Thyroid gland (tissue), 4 donors: ENCODE results near the gene TARS2.

ENCODE experiments used
- POLR2A ChIP-seq, 2 donors: fragments of 450-650 bp; IDR thresholded peaks; one replicate each; pipeline ENCODE4 v1.6.1; 2017; ENCODE audit warnings: antibody characterized with exemption in 2 of 2, mild to moderate bottlenecking in 2 of 2, moderate library complexity in 1 of 2
- TF ChIP-seq, protein P1 (sequence below), 6 experiments: fragments of 200-600 bp in 3 of 6; fragments of 450-650 bp in 3 of 6; sonication (generic) in 3 of 6; IDR thresholded peaks; one replicate each; pipeline ENCODE4 v1.5.1; 2016 to 2019; ENCODE audit warnings: antibody characterized with exemption in 6 of 6, mild to moderate bottlenecking in 2 of 6, inconsistent platforms in 1 of 6, moderate library complexity in 1 of 6

DNA sequence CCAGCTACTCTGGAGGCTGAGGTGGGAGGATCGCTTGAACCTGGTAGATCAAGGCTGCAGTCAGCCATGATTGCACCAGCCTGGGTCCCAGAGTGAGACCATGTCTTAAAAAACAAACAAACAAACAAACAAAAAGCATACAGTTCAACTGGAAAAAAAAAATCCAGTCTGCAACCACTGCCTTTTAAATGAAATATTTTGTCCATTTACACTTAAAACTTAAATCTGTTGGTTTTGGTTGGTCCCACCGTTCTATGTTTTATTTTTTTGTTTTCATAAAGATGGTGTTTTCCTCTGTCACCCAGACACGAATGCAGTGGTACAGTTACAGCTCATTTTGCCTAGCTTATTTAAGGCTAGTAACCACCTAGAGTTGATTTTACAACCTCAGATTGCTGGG, 38.1 kb downstream of the TARS2 start:
- no peak for TF ChIP-seq POLR2A (IDR thresholded peaks at IDR 0.05)
- TF ChIP-seq, protein P1, sequence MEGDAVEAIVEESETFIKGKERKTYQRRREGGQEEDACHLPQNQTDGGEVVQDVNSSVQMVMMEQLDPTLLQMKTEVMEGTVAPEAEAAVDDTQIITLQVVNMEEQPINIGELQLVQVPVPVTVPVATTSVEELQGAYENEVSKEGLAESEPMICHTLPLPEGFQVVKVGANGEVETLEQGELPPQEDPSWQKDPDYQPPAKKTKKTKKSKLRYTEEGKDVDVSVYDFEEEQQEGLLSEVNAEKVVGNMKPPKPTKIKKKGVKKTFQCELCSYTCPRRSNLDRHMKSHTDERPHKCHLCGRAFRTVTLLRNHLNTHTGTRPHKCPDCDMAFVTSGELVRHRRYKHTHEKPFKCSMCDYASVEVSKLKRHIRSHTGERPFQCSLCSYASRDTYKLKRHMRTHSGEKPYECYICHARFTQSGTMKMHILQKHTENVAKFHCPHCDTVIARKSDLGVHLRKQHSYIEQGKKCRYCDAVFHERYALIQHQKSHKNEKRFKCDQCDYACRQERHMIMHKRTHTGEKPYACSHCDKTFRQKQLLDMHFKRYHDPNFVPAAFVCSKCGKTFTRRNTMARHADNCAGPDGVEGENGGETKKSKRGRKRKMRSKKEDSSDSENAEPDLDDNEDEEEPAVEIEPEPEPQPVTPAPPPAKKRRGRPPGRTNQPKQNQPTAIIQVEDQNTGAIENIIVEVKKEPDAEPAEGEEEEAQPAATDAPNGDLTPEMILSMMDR (IDR thresholded peaks at IDR 0.05) = no peak
